IPS DF 6.9 (cell line): ENCODE data around the gene VGF.

Experiments used
- DNase-seq: peaks from one replicate; pipeline ENCODE4 v3.0.0-alpha.2; 2013; ENCODE audit warnings: low read depth, low spot score
- H3K27ac ChIP-seq: one replicate; pipeline ENCODE4 v1.5.1; 2013; ENCODE audit warnings: low read length, control low read depth
- H3K27me3 ChIP-seq: 2 replicates; pipeline ENCODE4 v1.6.1; 2013; ENCODE audit warnings: mild to moderate bottlenecking, low read length; ENCODE audit not compliant: control insufficient read depth, insufficient read depth
- H3K36me3 ChIP-seq: 2 replicates; pipeline ENCODE4 v1.6.1; 2013; ENCODE audit warnings: low read length; ENCODE audit not compliant: control insufficient read depth, insufficient read depth
- H3K4me1 ChIP-seq: 2 replicates; pipeline ENCODE4 v1.6.1; 2013; ENCODE audit warnings: low read length; ENCODE audit not compliant: control insufficient read depth, insufficient read depth
- H3K4me3 ChIP-seq: 2 replicates; pipeline ENCODE4 v1.5.1; 2013; ENCODE audit warnings: mild to moderate bottlenecking, low read length
- H3K9me3 ChIP-seq: 2 replicates; pipeline ENCODE4 v1.6.1; 2013; ENCODE audit warnings: low read length, inconsistent platforms; ENCODE audit not compliant: control insufficient read depth, insufficient read depth
- WGBS: extraction: QIAGEN DNeasy Blood & Tissue Kit; methylation state at CpG from one replicate; pipeline ENCODE4 v1.1.7; 2013; ENCODE audit warnings: mixed read lengths, missing lambda C conversion rate; ENCODE audit not compliant: insufficient read length, insufficient coverage; 5-methylcytosine and 5-hydroxymethylcytosine counted together

The VGF gene

GRCh38 chr7:101159696-101160674 lies 5.4 kb downstream of the VGF start:
- Histone ChIP-seq H3K9me3 (no peaks in the 10 kb centered on the region), H3K4me3 (no peak overlapping the region), H3K4me1 (peaks cover 13% of the 10 kb centered on the region), H3K27ac (no peak overlapping the region), H3K27me3 (peaks cover 2% of the 10 kb centered on the region; the same call in 1 of the 2 replicates), H3K36me3 (0 out of 2 replicates have a peak, but pooled peaks cover 7% of the 10 kb centered on the region)
- no CpG with 5 or more reads among the region's 31 CpGs for WGBS
- no peak for DNase-seq

GRCh38 chr7:101156866-101157589 lies 8.3 kb downstream of the VGF start:
- WGBS, result no CpG with 5 or more reads among the region's 14 CpGs
- peaks cover 13% of the 10 kb centered on the region for H3K4me1 ChIP-seq
- H3K27me3 ChIP-seq, result no peaks in the 10 kb centered on the region
- 0 out of 2 replicates have a peak, but pooled peaks cover 7% of the 10 kb centered on the region for H3K36me3 ChIP-seq
- no peak overlapping the region for H3K4me3 ChIP-seq
- no peaks in the 10 kb centered on the region for H3K9me3 ChIP-seq
- no peak for DNase-seq
- H3K27ac ChIP-seq, result no peak overlapping the region

- no peaks in the 10 kb centered on the region for H3K9me3 ChIP-seq
- peaks cover 13% of the 10 kb centered on the region for H3K4me1 ChIP-seq
- DNase-seq, result no peak
- no peak overlapping the region for H3K27ac ChIP-seq
- no peak overlapping the region for H3K4me3 ChIP-seq
- H3K36me3 ChIP-seq, result 0 out of 2 replicates have a peak, but pooled peaks cover 7% of the 10 kb centered on the region
- H3K27me3 ChIP-seq, result no peaks in the 10 kb centered on the region
- no CpG with 5 or more reads among the region's 6 CpGs for WGBS
Observed at GRCh38 chr7:101156277-101156676, 9.1 kb downstream of the VGF start.

GRCh38 chr7:101155303-101155702 lies 10.1 kb downstream of the VGF start:
- DNase-seq, result no peak
- H3K36me3 ChIP-seq, result 0 out of 2 replicates have a peak, but pooled peaks cover 7% of the 10 kb centered on the region
- peak overlapping the region; percentile 74; the same call in 1 of the 2 replicates for H3K4me3 ChIP-seq
- H3K4me1 ChIP-seq, result peaks cover 11% of the 10 kb centered on the region
- WGBS, result no CpG with 5 or more reads among the region's 4 CpGs
- H3K9me3 ChIP-seq, result no peaks in the 10 kb centered on the region
- no peak overlapping the region for H3K27ac ChIP-seq
- no peaks in the 10 kb centered on the region for H3K27me3 ChIP-seq

- H3K27me3 ChIP-seq, result no peaks in the 10 kb centered on the region
- no CpG with 5 or more reads among the region's 34 CpGs for whole genome bisulfite sequencing
- H3K4me3 ChIP-seq, result peak overlapping the region; percentile 74
- H3K4me1 ChIP-seq, result peaks cover 7% of the 10 kb centered on the region
- no peak for DNase-seq
- 0 out of 2 replicates have a peak, but pooled peaks cover 4% of the 10 kb centered on the region for H3K36me3 ChIP-seq
- no peaks in the 10 kb centered on the region for H3K9me3 ChIP-seq
- H3K27ac ChIP-seq, result no peak overlapping the region
Observed at GRCh38 chr7:101154693-101155102, 10.7 kb downstream of the VGF start.

- peak; percentile 99 for DNase-seq
- peak within 1 kb of the TSS; percentile 74 for H3K4me3 ChIP-seq
- no peaks in the 10 kb centered on the region for H3K27me3 ChIP-seq
- H3K36me3 ChIP-seq, result 0 out of 2 replicates have a peak, but pooled peaks cover 3% of the 10 kb centered on the region
- no CpG with 5 or more reads among the region's 51 CpGs for WGBS
- H3K9me3 ChIP-seq, result no peaks in the 10 kb centered on the region
- H3K27ac ChIP-seq, result no peak within 1 kb of the TSS
- H3K4me1 ChIP-seq, result peaks cover 6% of the 10 kb centered on the region
Observed at GRCh38 chr7:101153969-101154692, 11.2 kb downstream of the VGF start, which contains the start of gene AP1S1. TSS of gene AP1S1 (plus strand) at chr7:101154476. CDS start at chr7:101154515, 39 bp downstream.

- no CpG with 5 or more reads among the region's 2 CpGs for WGBS
- H3K27ac ChIP-seq, result no peak overlapping the region
- no peaks in the 10 kb centered on the region for H3K36me3 ChIP-seq
- no peak overlapping the region for H3K4me3 ChIP-seq
- no peaks in the 10 kb centered on the region for H3K27me3 ChIP-seq
- DNase-seq, result no peak
- H3K9me3 ChIP-seq, result no peaks in the 10 kb centered on the region
- H3K4me1 ChIP-seq, result peaks cover 6% of the 10 kb centered on the region
Observed at GRCh38 chr7:101151908-101152651, 13.3 kb downstream of the VGF start.

GRCh38 chr7:101140746-101141382 lies 24.5 kb downstream of the VGF start:
- DNase-seq, result no peak
- no peak overlapping the region for H3K27ac ChIP-seq

GRCh38 chr7:101140339-101140699 lies 25.1 kb downstream of the VGF start:
- DNase-seq, result no peak
- Histone ChIP-seq H3K27ac (no peak overlapping the region), H3K4me1 (no peaks in the 10 kb centered on the region), H3K36me3 (no peaks in the 10 kb centered on the region), H3K27me3 (no peaks in the 10 kb centered on the region), H3K9me3 (no peaks in the 10 kb centered on the region), H3K4me3 (no peak overlapping the region)
- no CpG with 5 or more reads among the region's 3 CpGs for WGBS

More at GRCh38 chr7:101140746-101141382, 24.5 kb downstream of the VGF start:
- Histone ChIP-seq H3K4me1 (no peaks in the 10 kb centered on the region), H3K9me3 (no peaks in the 10 kb centered on the region), H3K4me3 (no peak overlapping the region), H3K27me3 (no peaks in the 10 kb centered on the region), H3K36me3 (no peaks in the 10 kb centered on the region)
- no CpG with 5 or more reads among the region's 4 CpGs for WGBS
